ENCODE measurements around the gene HDAC9.

The HDAC9 gene

GRCh38 chr7:18607025-18607424, 111.5 kb downstream of the HDAC9 start:
- no peak for DNase-seq

DNA sequence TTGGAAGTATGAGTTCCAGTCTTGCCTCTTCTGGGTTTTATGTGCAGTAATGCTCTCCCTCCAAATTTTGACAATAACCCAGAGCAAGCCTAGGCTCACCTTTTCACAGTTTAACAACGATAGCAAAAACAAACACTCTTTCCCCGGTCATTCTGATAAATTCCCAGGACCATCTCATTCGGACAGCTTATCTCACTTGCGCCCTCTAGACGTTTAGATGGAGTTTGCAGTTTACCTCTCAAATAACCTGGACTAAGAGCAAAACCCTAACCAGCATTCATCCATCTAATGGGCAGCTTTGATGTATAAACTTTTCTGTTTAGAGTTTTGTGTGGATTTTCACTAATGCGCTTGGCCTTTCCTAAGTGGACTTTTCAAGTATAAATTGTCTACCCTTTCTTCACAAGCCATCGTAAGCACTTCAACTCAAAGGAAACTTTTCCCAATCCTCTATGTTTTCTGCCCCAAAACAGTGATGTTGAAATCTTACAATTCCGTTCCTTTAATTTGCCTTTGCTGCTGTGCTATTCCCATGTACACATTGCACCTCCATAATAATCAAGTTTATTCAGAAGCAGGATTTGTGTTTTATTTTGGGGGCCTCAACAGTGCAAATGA, 114.9 kb downstream of the HDAC9 start:
- DNase-seq, result no peak

DNA sequence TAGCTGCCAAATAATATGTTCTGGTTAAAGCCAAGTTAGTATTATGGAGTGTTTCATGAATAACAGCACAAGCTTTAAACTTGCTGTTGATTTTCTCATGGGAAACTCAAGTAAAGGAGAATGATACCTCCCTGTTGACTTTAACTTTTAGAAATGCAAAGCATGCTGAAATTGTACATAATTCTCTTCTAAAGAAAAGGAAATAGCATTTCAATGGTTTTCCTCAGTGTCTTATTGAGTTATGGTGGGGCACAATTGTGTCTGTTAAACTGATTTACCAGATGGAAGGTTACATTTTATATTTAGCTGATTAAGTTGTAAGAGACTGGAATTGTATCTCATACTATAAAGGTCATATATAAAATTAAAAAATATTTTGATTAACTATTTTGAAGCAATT, 119.3 kb downstream of the HDAC9 start:
- DNase-seq, result no peak

DNA sequence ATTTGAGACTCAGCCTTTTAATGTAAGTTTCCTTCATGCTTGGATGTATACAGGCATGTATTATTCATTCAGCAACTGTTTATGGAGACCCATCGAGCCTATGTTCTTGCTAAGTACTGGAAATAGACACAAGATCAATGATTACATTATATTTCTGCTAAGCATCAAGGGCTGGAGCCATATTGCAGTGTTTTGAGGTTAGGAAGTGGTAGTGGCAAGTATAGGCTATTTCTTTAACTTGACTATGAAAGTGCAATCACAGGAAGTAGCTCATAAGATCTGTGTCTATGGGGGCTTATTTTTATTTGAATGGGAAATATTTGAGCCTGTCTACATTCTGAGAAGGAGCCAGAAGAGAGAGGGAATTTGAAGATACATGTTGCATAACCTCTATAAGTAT, 123.8 kb downstream of the HDAC9 start:
- no peak for DNase-seq

DNA sequence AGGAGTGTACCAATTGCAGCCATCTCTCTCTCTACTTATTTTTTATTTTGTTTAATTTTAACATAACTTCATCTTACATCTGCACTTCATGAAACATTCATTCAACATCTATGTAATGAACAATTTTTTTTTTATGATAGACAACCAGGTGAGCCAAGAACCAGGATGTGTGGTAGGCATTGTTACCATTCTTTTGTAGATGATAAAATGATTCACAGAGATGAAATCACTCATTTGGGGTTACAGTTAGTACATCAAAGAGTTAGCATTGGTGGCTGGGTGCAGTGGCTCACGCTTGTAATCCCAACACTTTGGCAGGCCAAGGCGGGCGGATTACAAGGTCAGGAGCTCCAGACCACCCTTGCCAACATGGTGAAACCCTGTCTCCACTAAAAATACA, 127.8 kb downstream of the HDAC9 start:
- DNase-seq, result no peak

DNA sequence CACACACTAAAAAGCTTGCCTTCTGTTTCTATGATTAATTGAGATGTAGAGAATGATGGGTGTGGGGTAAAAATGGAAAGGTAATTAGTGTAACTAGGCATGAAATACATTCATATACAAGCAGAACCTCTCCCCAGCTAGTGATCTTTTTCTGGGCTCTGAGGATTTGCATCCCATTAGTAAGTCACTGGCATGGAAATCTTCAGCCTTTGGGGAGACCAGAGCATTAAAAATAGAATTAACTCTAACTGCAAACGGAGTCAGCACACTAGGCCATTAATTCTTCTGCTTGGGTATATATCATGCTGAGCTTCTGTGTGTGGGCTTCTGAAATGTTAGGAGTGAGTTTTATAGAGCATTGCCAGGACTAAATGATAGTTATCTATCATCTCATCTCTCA, 128.9 kb downstream of the HDAC9 start:
- no peak for DNase-seq

GRCh38 chr7:18626086-18626485, 130.5 kb downstream of the HDAC9 start:
- no peak for DNase-seq

DNA sequence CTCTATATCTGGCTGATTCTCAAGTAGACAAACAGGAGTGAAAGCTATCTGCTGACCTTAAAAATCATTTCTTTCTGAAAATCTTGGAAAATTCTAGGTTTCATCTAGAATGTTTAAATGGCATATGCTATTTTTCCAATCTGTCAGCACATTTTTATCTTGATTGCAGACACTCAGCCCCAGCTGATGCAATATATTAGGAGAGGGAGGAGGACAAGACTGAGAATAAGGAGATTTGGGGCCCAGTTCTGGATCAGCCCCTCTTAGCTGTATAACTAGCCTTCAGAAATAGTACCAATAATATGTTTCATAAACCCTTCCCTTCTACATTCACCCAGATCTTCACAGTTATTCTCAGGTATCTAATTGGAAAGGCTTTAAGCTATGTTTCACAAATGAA, 131.2 kb downstream of the HDAC9 start:
- no peak for DNase-seq

- no peak for DNase-seq
Measured at GRCh38 chr7:18637516-18637915, 142.0 kb downstream of the HDAC9 start.

GRCh38 chr7:18638594-18639452, 143.3 kb downstream of the HDAC9 start:
- no peak for DNase-seq

- DNase-seq, result no peak
Measured at GRCh38 chr7:18639711-18640110, 144.2 kb downstream of the HDAC9 start.

- no peak for DNase-seq
Measured at GRCh38 chr7:18644981-18645380, 149.4 kb downstream of the HDAC9 start.

DNA sequence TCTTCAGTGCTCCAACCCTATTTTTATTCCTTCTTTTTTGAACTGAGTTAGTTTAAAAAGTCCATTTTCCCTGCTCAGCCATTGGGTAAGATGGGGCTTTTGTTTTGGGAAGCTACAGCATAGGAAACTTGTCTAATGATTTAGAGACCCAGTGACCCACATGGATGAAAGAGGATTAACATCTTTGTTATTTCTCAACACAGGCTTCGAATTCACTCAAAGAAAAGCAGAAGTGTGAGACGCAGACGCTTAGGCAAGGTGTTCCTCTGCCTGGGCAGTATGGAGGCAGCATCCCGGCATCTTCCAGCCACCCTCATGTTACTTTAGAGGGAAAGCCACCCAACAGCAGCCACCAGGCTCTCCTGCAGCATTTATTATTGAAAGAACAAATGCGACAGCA, 152.0 kb downstream of the HDAC9 start:
- DNase-seq, result no peak

DNA sequence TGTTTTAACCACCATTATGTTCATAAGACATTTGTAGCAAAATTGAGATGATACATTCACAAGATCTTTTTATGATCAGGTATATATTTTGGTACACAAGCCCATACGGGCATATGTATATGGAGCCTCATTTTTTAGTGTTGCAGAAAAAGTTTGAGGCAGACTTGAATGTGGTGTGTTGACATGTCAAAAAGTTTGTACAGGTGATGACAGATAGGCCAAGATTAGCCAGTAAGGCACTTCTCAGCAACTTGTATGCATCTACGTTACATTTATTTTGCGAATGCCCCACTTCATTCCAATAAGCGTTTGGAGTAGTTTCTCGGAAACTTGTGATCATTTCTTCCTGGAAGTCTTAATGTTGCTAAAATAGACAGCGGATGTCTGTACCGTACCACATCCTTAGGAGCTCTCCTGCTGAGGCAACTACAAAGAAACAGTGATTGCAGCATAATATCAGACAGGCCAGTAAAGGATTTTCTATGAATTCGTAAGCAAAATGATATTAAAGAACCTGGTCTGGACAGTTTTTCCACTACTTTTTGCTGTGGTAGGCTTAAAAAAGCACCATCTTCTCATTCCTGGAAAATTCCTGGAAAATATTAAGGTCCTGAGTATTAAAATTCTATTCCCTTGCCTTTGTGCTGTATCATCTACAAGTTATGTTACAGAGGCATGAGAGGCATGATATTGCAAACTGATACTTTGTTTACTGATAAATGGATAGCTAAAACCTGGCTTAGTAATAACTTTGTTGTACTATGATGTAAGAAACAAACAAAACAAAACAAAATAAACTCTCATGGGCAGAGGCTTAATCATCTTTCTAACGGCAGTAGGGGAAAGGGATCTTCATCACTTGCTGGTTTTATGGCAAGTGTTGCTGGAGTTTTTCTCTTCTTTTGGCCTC, 153.6 kb downstream of the HDAC9 start:
- no peak for DNase-seq

DNA sequence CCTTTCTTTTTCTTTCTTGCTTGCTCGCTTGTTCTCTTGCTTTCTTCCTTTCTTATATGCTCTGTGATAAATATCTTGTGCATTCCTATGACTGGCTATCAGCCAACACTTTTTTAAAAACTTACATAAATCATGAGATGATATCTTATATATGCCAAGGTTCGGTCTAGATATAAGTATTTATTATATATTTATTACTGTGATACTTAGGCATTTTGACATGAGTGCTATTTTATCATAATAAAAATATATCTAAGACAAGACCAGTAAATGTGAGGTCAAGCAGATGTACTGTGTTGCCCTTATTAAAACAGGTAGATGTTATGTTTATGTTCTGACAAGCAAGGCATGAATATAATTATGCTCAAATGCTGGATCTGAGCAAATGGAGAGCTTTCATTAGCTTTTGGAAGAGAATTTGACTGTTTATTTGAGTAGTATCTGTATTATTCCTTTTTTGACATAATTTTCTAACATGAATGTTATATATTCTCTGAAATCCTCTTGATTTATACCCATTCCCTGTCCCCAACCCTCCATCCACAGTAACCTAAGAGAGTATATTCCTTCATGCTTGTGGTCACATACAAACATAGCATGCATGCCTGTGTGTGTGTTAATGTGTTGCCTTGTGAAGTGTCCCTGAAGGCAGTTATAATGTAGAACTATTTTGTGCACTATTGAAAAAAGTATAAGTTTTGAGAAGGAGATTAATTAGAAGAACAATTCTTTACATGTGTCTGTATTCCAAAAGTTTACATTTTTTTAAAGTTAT, 158.0 kb downstream of the HDAC9 start:
- no peak for DNase-seq

DNA sequence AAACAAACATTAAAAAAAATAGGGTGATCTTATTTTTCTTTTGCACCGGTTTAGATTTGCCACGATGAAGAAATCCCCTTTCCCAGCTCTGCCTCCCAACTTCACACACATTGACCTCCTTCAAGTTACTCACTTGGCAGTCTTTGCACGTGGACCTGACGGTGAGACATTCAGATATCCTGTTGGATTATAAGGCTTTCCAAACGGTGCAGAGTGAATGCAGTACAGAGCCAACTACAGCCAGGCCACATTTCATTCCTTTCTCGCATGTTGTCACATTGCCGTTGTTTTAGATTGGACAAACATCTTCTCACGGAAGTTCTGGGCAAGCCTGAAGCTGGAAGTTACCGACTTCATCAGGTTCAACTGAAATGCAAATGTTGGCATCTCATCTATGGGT, 159.2 kb downstream of the HDAC9 start:
- no peak for DNase-seq

DNA sequence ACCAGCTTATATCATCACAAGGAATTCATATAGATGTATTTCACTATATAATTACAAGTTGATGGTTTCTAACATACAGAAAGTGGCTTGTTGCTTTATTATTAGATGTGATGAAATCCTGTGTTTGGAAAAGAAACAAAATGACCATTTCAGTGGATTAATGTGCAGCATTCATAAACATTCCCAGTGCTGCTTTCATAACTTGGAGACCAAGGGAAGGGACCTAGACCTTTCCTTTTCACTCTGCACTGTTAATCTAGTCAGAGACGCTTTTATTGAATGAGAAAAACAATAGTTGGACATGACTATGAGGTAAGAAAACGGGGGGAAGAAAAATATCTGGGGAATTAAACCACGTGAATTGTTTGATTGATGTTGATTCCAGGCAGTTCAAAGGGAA, 160.0 kb downstream of the HDAC9 start:
- DNase-seq, result no peak

GRCh38 chr7:18655912-18656311, 160.4 kb downstream of the HDAC9 start:
- no peak for DNase-seq

GRCh38 chr7:18656362-18656761, 160.8 kb downstream of the HDAC9 start:
- no peak for DNase-seq

GRCh38 chr7:18659746-18660145, 164.2 kb downstream of the HDAC9 start:
- no peak for DNase-seq

DNA sequence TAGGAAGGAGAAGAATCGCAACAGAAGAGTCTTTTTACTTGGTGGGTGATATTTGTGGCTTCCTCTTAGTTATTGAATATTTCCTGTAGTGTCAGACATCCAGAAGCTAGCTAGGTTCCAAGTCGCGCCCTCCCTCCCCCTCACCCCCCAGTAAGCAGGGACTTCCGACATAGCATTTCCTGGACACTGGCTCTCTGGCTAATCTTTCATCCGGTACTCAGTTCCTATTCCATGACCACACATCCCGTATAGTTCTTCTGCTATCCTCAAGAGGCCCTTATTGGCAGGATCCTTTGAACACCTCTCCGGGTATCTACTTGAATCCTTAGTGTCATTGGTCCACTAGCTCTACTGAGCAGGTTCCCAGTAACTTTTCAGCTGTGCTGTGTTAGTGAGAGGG, 167.8 kb downstream of the HDAC9 start:
- DNase-seq, result no peak

DNA sequence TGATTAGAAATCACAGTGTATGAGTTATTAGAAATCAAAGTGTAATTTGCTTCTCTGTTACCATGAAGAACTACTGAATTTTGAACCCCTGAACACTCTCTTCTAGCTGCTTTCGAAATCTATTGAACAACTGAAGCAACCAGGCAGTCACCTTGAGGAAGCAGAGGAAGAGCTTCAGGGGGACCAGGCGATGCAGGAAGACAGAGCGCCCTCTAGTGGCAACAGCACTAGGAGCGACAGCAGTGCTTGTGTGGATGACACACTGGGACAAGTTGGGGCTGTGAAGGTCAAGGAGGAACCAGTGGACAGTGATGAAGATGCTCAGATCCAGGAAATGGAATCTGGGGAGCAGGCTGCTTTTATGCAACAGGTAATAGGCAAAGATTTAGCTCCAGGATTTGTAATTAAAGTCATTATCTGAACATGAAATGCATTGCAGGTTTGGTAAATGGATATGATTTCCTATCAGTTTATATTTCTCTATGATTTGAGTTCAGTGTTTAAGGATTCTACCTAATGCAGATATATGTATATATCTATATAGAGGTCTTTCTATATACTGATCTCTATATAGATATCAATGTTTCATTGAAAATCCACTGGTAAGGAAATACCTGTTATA, 170.7 kb downstream of the HDAC9 start:
- DNase-seq, result no peak
